ENCODE measurements around the gene CCSER2. TPM values are rescaled to one million over a fixed set of nuclear protein-coding genes. Genes with fewer than 3 reads are reported as not detected.

CCSER2 gene
- total RNA-seq, 1 experiment from 2014 or later: 23.1 TPM

DNA sequence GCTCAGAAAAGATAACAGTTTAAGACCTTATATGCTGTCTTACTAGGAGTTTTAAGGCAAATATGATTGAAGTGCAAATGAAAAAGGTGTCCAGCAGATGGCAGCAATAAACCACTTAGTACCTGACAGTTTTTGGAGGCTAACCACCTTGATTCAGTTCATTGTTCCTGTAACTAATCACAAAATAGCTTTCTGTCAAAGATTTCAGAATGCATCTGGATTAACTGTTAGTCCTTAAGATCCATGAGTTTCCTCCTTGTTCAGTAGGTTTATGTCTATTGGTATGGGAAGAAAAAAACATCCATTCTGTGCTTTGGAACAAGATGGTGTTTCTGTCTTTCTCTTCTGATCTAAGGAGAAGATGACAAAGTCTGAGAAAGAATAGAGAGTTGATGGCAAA lies 46.6 kb downstream of the CCSER2 start:
- no peaks in the 10 kb centered on the region for H3K4me1 Mint-ChIP-seq (ENCODE audit: low read depth, unreplicated experiment)

DNA sequence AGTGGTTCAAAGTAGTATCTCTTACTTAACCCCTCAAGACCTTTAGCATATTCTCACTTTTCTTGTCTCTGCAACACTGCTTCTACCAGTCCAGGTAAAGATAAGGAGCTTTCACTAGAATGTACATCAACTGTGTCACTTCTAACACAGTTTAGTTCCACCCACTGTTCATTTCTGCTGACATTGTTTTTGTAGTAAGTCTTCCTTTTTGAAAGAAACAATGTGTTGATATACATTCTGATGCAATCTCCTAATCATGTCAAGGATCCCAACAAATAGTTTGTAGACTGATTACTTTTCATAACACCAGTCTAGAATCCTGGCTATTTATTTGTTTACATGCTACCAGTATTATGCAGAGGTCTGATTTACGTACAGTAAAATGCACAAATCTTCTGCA lies 47.5 kb downstream of the CCSER2 start:
- POLR2A ChIA-PET: no interaction called here
- H3K36me3 Mint-ChIP-seq (ENCODE audit: insufficient read depth, unreplicated experiment): peaks cover 10% of the 10 kb centered on the region
- no peaks in the 10 kb centered on the region for H3K4me1 Mint-ChIP-seq (ENCODE audit: low read depth, unreplicated experiment)
- Histone ChIP-seq H3K36me3 (ENCODE audit: control insufficient read depth, insufficient read depth, low read length) (no peaks in the 10 kb centered on the region; the same call in 1 of the 2 replicates), H3K9me3 (no peaks in the 10 kb centered on the region), H3K4me3 (ENCODE audit: low read depth, low read length) (no peak overlapping the region), H3K4me1 (no peaks in the 10 kb centered on the region), H3K27me3 (replicated peaks; ENCODE audit: control insufficient read depth, insufficient read depth, low read length) (no peaks in the 10 kb centered on the region)
- no peaks in the 10 kb centered on the region for H3K9me3 Mint-ChIP-seq (ENCODE audit: unreplicated experiment)
- TF ChIP-seq, protein P1, sequence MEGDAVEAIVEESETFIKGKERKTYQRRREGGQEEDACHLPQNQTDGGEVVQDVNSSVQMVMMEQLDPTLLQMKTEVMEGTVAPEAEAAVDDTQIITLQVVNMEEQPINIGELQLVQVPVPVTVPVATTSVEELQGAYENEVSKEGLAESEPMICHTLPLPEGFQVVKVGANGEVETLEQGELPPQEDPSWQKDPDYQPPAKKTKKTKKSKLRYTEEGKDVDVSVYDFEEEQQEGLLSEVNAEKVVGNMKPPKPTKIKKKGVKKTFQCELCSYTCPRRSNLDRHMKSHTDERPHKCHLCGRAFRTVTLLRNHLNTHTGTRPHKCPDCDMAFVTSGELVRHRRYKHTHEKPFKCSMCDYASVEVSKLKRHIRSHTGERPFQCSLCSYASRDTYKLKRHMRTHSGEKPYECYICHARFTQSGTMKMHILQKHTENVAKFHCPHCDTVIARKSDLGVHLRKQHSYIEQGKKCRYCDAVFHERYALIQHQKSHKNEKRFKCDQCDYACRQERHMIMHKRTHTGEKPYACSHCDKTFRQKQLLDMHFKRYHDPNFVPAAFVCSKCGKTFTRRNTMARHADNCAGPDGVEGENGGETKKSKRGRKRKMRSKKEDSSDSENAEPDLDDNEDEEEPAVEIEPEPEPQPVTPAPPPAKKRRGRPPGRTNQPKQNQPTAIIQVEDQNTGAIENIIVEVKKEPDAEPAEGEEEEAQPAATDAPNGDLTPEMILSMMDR (IDR thresholded peaks at IDR 0.05; ENCODE audit: insufficient read depth in 1 of 2, low read depth in 1 of 2, low read length in 1 of 2, severe bottlenecking in 1 of 2, unreplicated experiment in 1 of 2): no peak
- CTCF ChIA-PET: interaction anchor here (2.8 kb wide), 1 partner anchor 161 kb away, joined by 25 read pairs; no protein-coding TSS in a partner anchor
- H3K27ac Mint-ChIP-seq (ENCODE audit: unreplicated experiment): peak overlapping the region; percentile 15
- DNase-seq: no peak
- no peak overlapping the region for H3K4me3 Mint-ChIP-seq (ENCODE audit: unreplicated experiment)
- BruUV-seq (replicated peaks): no TSS peak
- intact Hi-C loops (cut with micrococcal nuclease; ENCODE audit: unreplicated experiment): loop anchor here (1.0 to 2.0 kb wide), 4 partner anchors 24 to 161 kb away; no protein-coding TSS in a partner anchor
- no peaks in the 10 kb centered on the region for H3K27me3 Mint-ChIP-seq (ENCODE audit: insufficient read depth, unreplicated experiment)

More for the DNA sequence above, 46.6 kb downstream of the CCSER2 start:
- no peak overlapping the region for H3K4me3 Mint-ChIP-seq (ENCODE audit: unreplicated experiment)
- BruUV-seq (replicated peaks): no TSS peak
- DNase-seq: peak in 1 of 2 experiments; percentile 64
- Histone ChIP-seq H3K4me3 (ENCODE audit: low read depth, low read length) (no peak overlapping the region), H3K9me3 (no peaks in the 10 kb centered on the region), H3K4me1 (peaks cover 4% of the 10 kb centered on the region; the same call in 1 of the 2 replicates), H3K27me3 (replicated peaks; ENCODE audit: control insufficient read depth, insufficient read depth, low read length) (no peaks in the 10 kb centered on the region), H3K36me3 (ENCODE audit: control insufficient read depth, insufficient read depth, low read length) (no peaks in the 10 kb centered on the region; the same call in 1 of the 2 replicates)
- no peak overlapping the region for H3K27ac Mint-ChIP-seq (ENCODE audit: unreplicated experiment)
- H3K36me3 Mint-ChIP-seq (ENCODE audit: insufficient read depth, unreplicated experiment): peaks cover 10% of the 10 kb centered on the region
- ChIA-PET CTCF (interaction anchor here (2.8 kb wide), 1 partner anchor 162 kb away, joined by 25 read pairs; no protein-coding TSS in a partner anchor), POLR2A (no interaction called here)
- no peaks in the 10 kb centered on the region for H3K9me3 Mint-ChIP-seq (ENCODE audit: unreplicated experiment)
- TF ChIP-seq, protein P1 (IDR thresholded peaks at IDR 0.05; ENCODE audit: insufficient read depth in 1 of 2, low read depth in 1 of 2, low read length in 1 of 2, severe bottlenecking in 1 of 2, unreplicated experiment in 1 of 2): peak; percentile 61 to 75
- intact Hi-C loops (cut with micrococcal nuclease; ENCODE audit: unreplicated experiment): loop anchor here (1.0 to 2.0 kb wide), 4 partner anchors 23 to 162 kb away; no protein-coding TSS in a partner anchor
- H3K27me3 Mint-ChIP-seq (ENCODE audit: insufficient read depth, unreplicated experiment): no peaks in the 10 kb centered on the region

DNA sequence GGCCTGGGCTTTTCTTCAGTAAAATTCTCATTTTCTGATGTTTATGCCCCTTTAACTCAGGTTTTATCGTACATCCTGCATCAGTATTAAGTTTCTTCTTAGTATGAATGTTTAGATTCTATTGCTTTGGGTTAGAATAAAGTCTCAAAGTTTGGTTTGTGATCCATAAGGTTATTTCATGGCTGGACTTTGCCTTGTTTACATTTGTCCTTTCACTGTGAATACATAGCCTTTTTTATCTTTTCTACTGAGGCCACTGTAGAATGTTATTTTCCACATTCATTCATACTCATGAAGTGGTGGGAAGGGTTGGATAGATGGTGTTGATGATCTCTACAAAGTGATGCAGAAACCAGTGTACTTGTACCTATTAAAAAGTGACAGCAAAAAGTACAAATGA lies 59.8 kb downstream of the CCSER2 start:
- POLR2A ChIA-PET: no interaction called here
- no peak for DNase-seq
- H3K27me3 ChIP-seq (replicated peaks; ENCODE audit: control insufficient read depth, insufficient read depth, low read length): no peaks in the 10 kb centered on the region
- Mint-ChIP-seq H3K9me3 (ENCODE audit: unreplicated experiment) (peaks cover 35% of the 10 kb centered on the region), H3K4me3 (ENCODE audit: unreplicated experiment) (no peak overlapping the region), H3K27ac (ENCODE audit: unreplicated experiment) (no peak overlapping the region), H3K4me1 (ENCODE audit: low read depth, unreplicated experiment) (no peaks in the 10 kb centered on the region), H3K36me3 (ENCODE audit: insufficient read depth, unreplicated experiment) (peaks cover 28% of the 10 kb centered on the region), H3K27me3 (ENCODE audit: insufficient read depth, unreplicated experiment) (no peaks in the 10 kb centered on the region)
- TF ChIP-seq, protein P1 (IDR thresholded peaks at IDR 0.05; ENCODE audit: insufficient read depth in 1 of 2, low read depth in 1 of 2, low read length in 1 of 2, severe bottlenecking in 1 of 2, unreplicated experiment in 1 of 2): no peak
- no TSS peak for BruUV-seq (replicated peaks)
- peaks cover 3% of the 10 kb centered on the region; the same call in 1 of the 2 replicates for H3K36me3 ChIP-seq (ENCODE audit: control insufficient read depth, insufficient read depth, low read length)
- intact Hi-C loops (cut with micrococcal nuclease; ENCODE audit: unreplicated experiment): no loop called here
- no peaks in the 10 kb centered on the region for H3K4me1 ChIP-seq
- peaks cover 6% of the 10 kb centered on the region; the same call in 1 of the 2 replicates for H3K9me3 ChIP-seq
- CTCF ChIA-PET: no interaction called here
- no peak overlapping the region for H3K4me3 ChIP-seq (ENCODE audit: low read depth, low read length)
